A549 (cell line): ENCODE results near the gene PIAS2. TPM values are rescaled to one million over a fixed set of nuclear protein-coding genes. Genes with fewer than 3 reads are reported as not detected.

Source experiments
- ATAC-seq, 2 experiments: fragments of 200-7000 bp in 1 of 2; fragments of >200 bp in 1 of 2; cut with Nextera tagmentation in 1 of 2; cut with Tn5 transposase in 1 of 2; 3 replicates each; pipeline versions ENCODE4 v1.8.0 to v1.9.1; 2018 to 2020; ENCODE audit warnings: mild to moderate bottlenecking in 1 of 2, moderate library complexity in 1 of 2
- CTCF ChIA-PET: fragments of 300-600 bp; sonication (Branson Sonifier 250); formaldehyde crosslinking; extraction: SDS; loops from one replicate; lab custom pipeline; 2021; ENCODE audit warnings: antibody characterized with exemption, inconsistent platforms; lab: Yijun Ruan, JAX
- POLR2A ChIA-PET: fragments of 350-600 bp; formaldehyde crosslinking; extraction: SDS; loops from one replicate; lab custom pipeline; 2021; ENCODE audit warnings: antibody characterized with exemption, inconsistent platforms; lab: Yijun Ruan, JAX
- DNase-seq, 2 experiments: peaks; one replicate each; pipeline versions ENCODE4 v3.0.0 to v3.0.0-alpha.2; 2011 to 2016; ENCODE audit warnings: low read depth in 1 of 2, low spot score in 1 of 2
- FAIRE-seq: peaks from 2 replicates; lab custom pipeline; 2011; peaks lifted over from hg19 to GRCh38; lab: Jason Lieb, UNC
- H3K27ac ChIP-seq, 2 experiments: fragments of >200 bp; sonication (Bioruptor Twin); formaldehyde crosslinking; 3 replicates each; pipeline ENCODE4 v1.5.1; 2016 to 2017
- H3K4me1 ChIP-seq: fragments of >200 bp; sonication (Bioruptor Twin); formaldehyde crosslinking; 3 replicates; pipeline ENCODE4 v1.6.1; 2016
- H3K4me2 ChIP-seq: fragments of >200 bp; sonication (Bioruptor Twin); formaldehyde crosslinking; 3 replicates; pipeline ENCODE4 v1.6.1; 2016
- H3K4me3 ChIP-seq: fragments of >200 bp; sonication (Bioruptor Twin); formaldehyde crosslinking; 3 replicates; pipeline ENCODE4 v1.5.1; 2016
- H3K9me3 ChIP-seq: fragments of >200 bp; sonication (Bioruptor Twin); formaldehyde crosslinking; 3 replicates; pipeline ENCODE4 v1.6.1; 2016
- BCL3 ChIP-seq: fragments of >200 bp; sonication (Bioruptor Twin); formaldehyde crosslinking; IDR thresholded peaks from 3 replicates; pipeline ENCODE4 v1.6.1; 2016
- BHLHE40 ChIP-seq: IDR thresholded peaks from 2 replicates; pipeline ENCODE4 v1.6.1; 2012; ENCODE audit warnings: low read depth, low read length, inconsistent platforms
- CBX8 ChIP-seq: fragments of 200-600 bp; sonication (generic); IDR thresholded peaks from 2 replicates; pipeline ENCODE4 v1.6.1; 2016
- CEBPB ChIP-seq, 2 experiments: fragments of >200 bp in 1 of 2; sonication (Bioruptor Twin) in 1 of 2; formaldehyde crosslinking in 1 of 2; IDR thresholded peaks; 2 replicates each; pipeline ENCODE4 v1.6.1; 2012 to 2016
- CHD4 ChIP-seq: fragments of 200-600 bp; sonication (generic); IDR thresholded peaks from 2 replicates; pipeline ENCODE4 v1.6.1; 2016; ENCODE audit warnings: antibody characterized with exemption, mild to moderate bottlenecking, borderline replicate concordance
- EHF ChIP-seq: fragments of 250-450 bp; sonication (Bioruptor Pico); IDR thresholded peaks from 2 replicates; pipeline ENCODE4 v1.5.0; 2020; ENCODE audit warnings: mild to moderate bottlenecking
- ESRRA ChIP-seq: fragments of 150-350 bp; IDR thresholded peaks from 2 replicates; pipeline ENCODE4 v1.6.1; 2014; ENCODE audit warnings: mild to moderate bottlenecking, low read length, borderline replicate concordance
- FOSL2 ChIP-seq, 2 experiments: fragments of 450-650 bp in 1 of 2; fragments of >200 bp in 1 of 2; sonication (Bioruptor Twin) in 1 of 2; formaldehyde crosslinking; IDR thresholded peaks; 2 replicates each; pipeline versions ENCODE4 v1.5.0 to v1.6.1; 2016 to 2020; ENCODE audit warnings: mild to moderate bottlenecking in 1 of 2, moderate library complexity in 1 of 2
- FOXS1 ChIP-seq: fragments of 250-450 bp; sonication (Bioruptor Pico); IDR thresholded peaks from 2 replicates; pipeline ENCODE4 v1.5.0; 2020; ENCODE audit warnings: mild to moderate bottlenecking, moderate library complexity
- HEYL ChIP-seq: fragments of 250-450 bp; sonication (Bioruptor Pico); IDR thresholded peaks from 2 replicates; pipeline ENCODE4 v1.8.0; 2021; ENCODE audit warnings: mild to moderate bottlenecking, moderate library complexity
- HOXB5 ChIP-seq: fragments of 250-450 bp; sonication (Bioruptor Pico); IDR thresholded peaks from 2 replicates; pipeline ENCODE4 v1.5.0; 2020; ENCODE audit warnings: mild to moderate bottlenecking, moderate library complexity
- KDM1A ChIP-seq: fragments of 200-600 bp; sonication (generic); IDR thresholded peaks from 2 replicates; pipeline ENCODE4 v1.6.1; 2016; ENCODE audit warnings: low read depth, mild to moderate bottlenecking
- MAFK ChIP-seq: fragments of 450-650 bp; IDR thresholded peaks from 2 replicates; pipeline ENCODE4 v1.6.1; 2014; ENCODE audit not compliant: partially characterized antibody
- MAZ ChIP-seq: fragments of 150-350 bp; IDR thresholded peaks from 2 replicates; pipeline ENCODE4 v1.6.1; 2014; ENCODE audit warnings: antibody characterized with exemption, low read depth, low read length, borderline replicate concordance
- MYC ChIP-seq: IDR thresholded peaks from 2 replicates; pipeline ENCODE4 v1.6.1; 2012; ENCODE audit warnings: mild to moderate bottlenecking, inconsistent platforms, low read length, improper control_type of control experiment, borderline replicate concordance
- NFE2L2 ChIP-seq: fragments of 150-350 bp; conservative IDR thresholded peaks from 2 replicates; pipeline ENCODE4 v1.6.1; 2014; ENCODE audit warnings: low read length
- NPAS2 ChIP-seq: fragments of 250-450 bp; sonication (Bioruptor Pico); IDR thresholded peaks from 2 replicates; pipeline ENCODE4 v1.8.0; 2022; ENCODE audit warnings: mild to moderate bottlenecking, moderate library complexity, borderline replicate concordance
- PHF8 ChIP-seq: fragments of 200-600 bp; sonication (generic); IDR thresholded peaks from 2 replicates; pipeline ENCODE4 v1.6.1; 2016; ENCODE audit warnings: low read depth, mild to moderate bottlenecking, antibody characterized with exemption, moderate library complexity, borderline replicate concordance
- POLR2A ChIP-seq: IDR thresholded peaks from 2 replicates; pipeline ENCODE4 v1.6.1; 2012; ENCODE audit warnings: mild to moderate bottlenecking, low read length
- POLR2AphosphoS2 ChIP-seq: conservative IDR thresholded peaks from 2 replicates; pipeline ENCODE4 v1.6.1; 2012; ENCODE audit warnings: low read length, improper control_type of control experiment, inconsistent platforms
- RAD21 ChIP-seq, 2 experiments: fragments of >200 bp in 1 of 2; sonication (Bioruptor Twin) in 1 of 2; formaldehyde crosslinking in 1 of 2; IDR thresholded peaks in 1 of 2; conservative IDR thresholded peaks in 1 of 2; 2 replicates in 1 of 2; 3 replicates in 1 of 2; pipeline ENCODE4 v1.6.1; 2012 to 2018; ENCODE audit warnings: inconsistent platforms in 1 of 2
- RARB ChIP-seq: fragments of 250-450 bp; sonication (Bioruptor Pico); IDR thresholded peaks from 2 replicates; pipeline ENCODE4 v1.8.0; 2021; ENCODE audit warnings: mild to moderate bottlenecking, moderate library complexity
- RNF2 ChIP-seq: fragments of 200-600 bp; sonication (generic); IDR thresholded peaks from 2 replicates; pipeline ENCODE4 v1.6.1; 2016; ENCODE audit warnings: low read depth, mild to moderate bottlenecking, antibody characterized with exemption, moderate library complexity, borderline replicate concordance
- SMC3 ChIP-seq: fragments of >200 bp; sonication (Bioruptor Twin); formaldehyde crosslinking; IDR thresholded peaks from 3 replicates; pipeline ENCODE4 v1.6.1; 2018; ENCODE audit warnings: inconsistent platforms
- TFCP2L1 ChIP-seq: fragments of 250-450 bp; sonication (Bioruptor Pico); IDR thresholded peaks from 2 replicates; pipeline ENCODE4 v1.5.0; 2021; ENCODE audit warnings: mild to moderate bottlenecking
- TP53 ChIP-seq: fragments of 250-450 bp; sonication (Bioruptor Pico); IDR thresholded peaks from 2 replicates; pipeline ENCODE4 v1.5.0; 2021; ENCODE audit warnings: mild to moderate bottlenecking, moderate library complexity
- ZC3H11A ChIP-seq: fragments of 450-650 bp; IDR thresholded peaks from 2 replicates; pipeline ENCODE4 v1.6.1; 2014; ENCODE audit warnings: antibody characterized with exemption, mild to moderate bottlenecking
- ZNF302 ChIP-seq: fragments of 250-450 bp; sonication (Bioruptor Pico); IDR thresholded peaks from 2 replicates; pipeline ENCODE4 v1.9.0; 2021; ENCODE audit warnings: inconsistent platforms, mild to moderate bottlenecking, moderate library complexity
- ZSCAN20 ChIP-seq: fragments of 250-450 bp; sonication (Bioruptor Pico); IDR thresholded peaks from 2 replicates; pipeline ENCODE4 v1.8.0; 2022; ENCODE audit warnings: mild to moderate bottlenecking, moderate library complexity
- WGBS: methylation state at CpG from one replicate; pipeline ENCODE4 v1.1.6; 2017; ENCODE audit errors: missing lambda C conversion rate; 5-methylcytosine and 5-hydroxymethylcytosine counted together
- polyA plus RNA-seq, 4 experiments: library from polyadenylated mRNA; depleted of rRNA in 3 of 4; stranded (reverse); fragments of >200 nt; fragmentation: RNase III in 1 of 4; extraction: RNeasy Plus Mini Kit Qiagen cat#74134 plus additional on column Dnase treatment in 1 of 4; gene quantifications; 2 replicates in 3 of 4; 3 replicates in 1 of 4; pipeline ENCODE4 v1.2.3, GENCODE V29; 2011 to 2017
- TF ChIP-seq, protein P1 (sequence below): fragments of 450-650 bp; IDR thresholded peaks from 2 replicates; pipeline ENCODE4 v1.6.1; 2014; ENCODE audit warnings: antibody characterized with exemption
- TF ChIP-seq, protein P2 (sequence below): IDR thresholded peaks from 2 replicates; pipeline ENCODE4 v1.6.1; 2012
- TF ChIP-seq, protein P3 (sequence below): fragments of >200 bp; sonication (Bioruptor Twin); formaldehyde crosslinking; IDR thresholded peaks from 3 replicates; pipeline ENCODE4 v1.5.1; 2016
- TF ChIP-seq, protein P4 (sequence below): fragments of >200 bp; sonication (Bioruptor Twin); formaldehyde crosslinking; IDR thresholded peaks from 2 replicates; pipeline ENCODE4 v1.6.1; 2016
- TF ChIP-seq, protein P5 (sequence below): IDR thresholded peaks from 2 replicates; pipeline ENCODE4 v1.6.1; 2012

Gene PIAS2
- polyA plus RNA-seq, 2 of the 4 experiments (the other 2 are of a cell fraction), result 6.7 to 6.8 TPM

- WGBS, result 80% methylated on average over 6 of the region's 6 CpGs
- Histone ChIP-seq H3K4me2 (no peak overlapping the region), H3K4me1 (no peaks in the 10 kb centered on the region), H3K4me3 (no peak overlapping the region), H3K27ac (no peak overlapping the region), H3K9me3 (no peaks in the 10 kb centered on the region)
- no peak for ATAC-seq
- no peak for FAIRE-seq
- ChIA-PET CTCF (no interaction called here), POLR2A (no interaction called here)
- DNase-seq, result no peak
- TF ChIP-seq HOXB5 (CRISPR knock-in tag) (no peak), MAFK (no peak), CBX8 (no peak), KDM1A (no peak), ZSCAN20 (CRISPR knock-in tag) (no peak)
Observed at GRCh38 chr18:46815661-46816060, 101.6 kb downstream of the PIAS2 start.

- CTCF ChIA-PET, result interaction anchor here (0.6 kb wide), 1 partner anchor 8 kb away, joined by 3 read pairs; no protein-coding TSS in a partner anchor
- Histone ChIP-seq H3K27ac (no peak overlapping the region), H3K4me2 (no peak overlapping the region), H3K4me1 (no peaks in the 10 kb centered on the region), H3K9me3 (no peaks in the 10 kb centered on the region), H3K4me3 (no peak overlapping the region)
- ATAC-seq (no peak), DNase-seq (no peak), FAIRE-seq (no peak)
- TF ChIP-seq CEBPB (IDR thresholded peaks at IDR 0.05) (no peak), ESRRA (no peak), EHF (CRISPR knock-in tag) (no peak), BHLHE40 (no peak), CBX8 (no peak), POLR2AphosphoS2 (no peak), HEYL (no peak), NFE2L2 (no peak), ZNF302 (CRISPR knock-in tag) (no peak)
- TF ChIP-seq, protein P1, sequence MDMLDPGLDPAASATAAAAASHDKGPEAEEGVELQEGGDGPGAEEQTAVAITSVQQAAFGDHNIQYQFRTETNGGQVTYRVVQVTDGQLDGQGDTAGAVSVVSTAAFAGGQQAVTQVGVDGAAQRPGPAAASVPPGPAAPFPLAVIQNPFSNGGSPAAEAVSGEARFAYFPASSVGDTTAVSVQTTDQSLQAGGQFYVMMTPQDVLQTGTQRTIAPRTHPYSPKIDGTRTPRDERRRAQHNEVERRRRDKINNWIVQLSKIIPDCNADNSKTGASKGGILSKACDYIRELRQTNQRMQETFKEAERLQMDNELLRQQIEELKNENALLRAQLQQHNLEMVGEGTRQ, result no peak
- TF ChIP-seq, protein P2, sequence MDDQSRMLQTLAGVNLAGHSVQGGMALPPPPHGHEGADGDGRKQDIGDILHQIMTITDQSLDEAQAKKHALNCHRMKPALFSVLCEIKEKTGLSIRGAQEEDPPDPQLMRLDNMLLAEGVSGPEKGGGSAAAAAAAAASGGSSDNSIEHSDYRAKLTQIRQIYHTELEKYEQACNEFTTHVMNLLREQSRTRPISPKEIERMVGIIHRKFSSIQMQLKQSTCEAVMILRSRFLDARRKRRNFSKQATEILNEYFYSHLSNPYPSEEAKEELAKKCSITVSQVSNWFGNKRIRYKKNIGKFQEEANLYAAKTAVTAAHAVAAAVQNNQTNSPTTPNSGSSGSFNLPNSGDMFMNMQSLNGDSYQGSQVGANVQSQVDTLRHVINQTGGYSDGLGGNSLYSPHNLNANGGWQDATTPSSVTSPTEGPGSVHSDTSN, result no peak
- 96% methylated on average over 4 of the region's 4 CpGs for WGBS
- POLR2A ChIA-PET, result no interaction called here
Observed at GRCh38 chr18:46814399-46814798, 102.9 kb downstream of the PIAS2 start.

GRCh38 chr18:46812311-46812710 lies 105.0 kb downstream of the PIAS2 start:
- CTCF ChIA-PET, result no interaction called here
- TF ChIP-seq SMC3 (no peak), FOSL2 (IDR thresholded peaks at IDR 0.05) (no peak), FOSL2 (CRISPR knock-in tag; IDR thresholded peaks at IDR 0.05) (no peak), POLR2A (no peak), TP53 (no peak), FOXS1 (CRISPR knock-in tag) (no peak), TFCP2L1 (CRISPR knock-in tag) (no peak), ZC3H11A (no peak), CHD4 (no peak), BCL3 (no peak), MYC (no peak), NPAS2 (no peak), RNF2 (no peak), PHF8 (no peak), RAD21 (conservative IDR thresholded peaks at IDR 0.05 in 1 of 2, IDR thresholded peaks at IDR 0.05 in 1 of 2) (no peak), RARB (CRISPR knock-in tag) (no peak), MAZ (no peak)
- TF ChIP-seq, protein P3, sequence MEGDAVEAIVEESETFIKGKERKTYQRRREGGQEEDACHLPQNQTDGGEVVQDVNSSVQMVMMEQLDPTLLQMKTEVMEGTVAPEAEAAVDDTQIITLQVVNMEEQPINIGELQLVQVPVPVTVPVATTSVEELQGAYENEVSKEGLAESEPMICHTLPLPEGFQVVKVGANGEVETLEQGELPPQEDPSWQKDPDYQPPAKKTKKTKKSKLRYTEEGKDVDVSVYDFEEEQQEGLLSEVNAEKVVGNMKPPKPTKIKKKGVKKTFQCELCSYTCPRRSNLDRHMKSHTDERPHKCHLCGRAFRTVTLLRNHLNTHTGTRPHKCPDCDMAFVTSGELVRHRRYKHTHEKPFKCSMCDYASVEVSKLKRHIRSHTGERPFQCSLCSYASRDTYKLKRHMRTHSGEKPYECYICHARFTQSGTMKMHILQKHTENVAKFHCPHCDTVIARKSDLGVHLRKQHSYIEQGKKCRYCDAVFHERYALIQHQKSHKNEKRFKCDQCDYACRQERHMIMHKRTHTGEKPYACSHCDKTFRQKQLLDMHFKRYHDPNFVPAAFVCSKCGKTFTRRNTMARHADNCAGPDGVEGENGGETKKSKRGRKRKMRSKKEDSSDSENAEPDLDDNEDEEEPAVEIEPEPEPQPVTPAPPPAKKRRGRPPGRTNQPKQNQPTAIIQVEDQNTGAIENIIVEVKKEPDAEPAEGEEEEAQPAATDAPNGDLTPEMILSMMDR, result no peak
- TF ChIP-seq, protein P4, sequence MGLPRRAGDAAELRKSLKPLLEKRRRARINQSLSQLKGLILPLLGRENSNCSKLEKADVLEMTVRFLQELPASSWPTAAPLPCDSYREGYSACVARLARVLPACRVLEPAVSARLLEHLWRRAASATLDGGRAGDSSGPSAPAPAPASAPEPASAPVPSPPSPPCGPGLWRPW, result no peak
- TF ChIP-seq, protein P5, sequence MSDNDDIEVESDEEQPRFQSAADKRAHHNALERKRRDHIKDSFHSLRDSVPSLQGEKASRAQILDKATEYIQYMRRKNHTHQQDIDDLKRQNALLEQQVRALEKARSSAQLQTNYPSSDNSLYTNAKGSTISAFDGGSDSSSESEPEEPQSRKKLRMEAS, result no peak

More at GRCh38 chr18:46812311-46812710, 105.0 kb downstream of the PIAS2 start:
- no peak for ATAC-seq
- Histone ChIP-seq H3K4me2 (no peak overlapping the region), H3K4me1 (no peaks in the 10 kb centered on the region), H3K9me3 (no peaks in the 10 kb centered on the region), H3K4me3 (no peak overlapping the region), H3K27ac (no peak overlapping the region)
- POLR2A ChIA-PET, result no interaction called here
- DNase-seq, result no peak
- no peak for FAIRE-seq
- 93% methylated on average over 2 of the region's 2 CpGs for WGBS
